GM21576 (cell line): ENCODE results near the gene SETD3.

Source experiments
- ATAC-seq: cut with Tn5 transposase; IDR thresholded peaks from one replicate; pipeline ENCODE4 v1.9.1; 2021; ENCODE audit warnings: mild to moderate bottlenecking, moderate library complexity; ENCODE audit not compliant: unreplicated experiment

Gene SETD3

GRCh38 chr14:99461411-99462085, 19.1 kb downstream of the SETD3 start:
- no peak for ATAC-seq

GRCh38 chr14:99460793-99461192, 19.9 kb downstream of the SETD3 start:
- ATAC-seq: no peak

DNA sequence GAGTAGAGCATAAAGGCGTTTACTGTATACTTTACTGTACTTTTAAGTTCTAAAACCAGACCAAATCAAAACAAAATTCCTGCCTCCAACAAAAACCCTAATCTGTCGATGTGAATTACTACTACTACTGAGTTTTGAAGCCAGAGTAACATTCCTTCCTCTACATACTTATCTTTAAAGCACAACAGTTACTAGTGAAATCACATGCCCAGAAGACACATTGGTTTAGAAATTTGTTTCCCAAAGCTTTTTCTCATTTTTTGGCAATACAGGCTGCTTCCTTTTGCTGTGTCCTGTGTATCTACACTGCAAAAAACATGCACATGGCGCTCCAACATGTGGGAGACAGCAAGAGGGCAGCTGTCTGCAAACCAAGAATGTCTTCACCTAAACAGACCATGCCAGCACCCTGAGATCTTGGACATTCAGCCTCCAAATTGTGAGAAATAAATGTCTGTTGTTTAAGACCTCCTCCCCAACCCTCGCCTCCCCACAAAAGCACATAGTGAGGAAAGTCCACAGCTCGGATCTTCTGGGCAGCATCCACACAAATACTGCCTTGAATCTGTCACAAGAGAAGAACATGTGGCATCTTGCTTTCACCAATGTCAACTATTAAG, 21.1 kb downstream of the SETD3 start:
- no peak for ATAC-seq

- no peak for ATAC-seq
Observed at GRCh38 chr14:99454246-99454645, 26.4 kb downstream of the SETD3 start.

DNA sequence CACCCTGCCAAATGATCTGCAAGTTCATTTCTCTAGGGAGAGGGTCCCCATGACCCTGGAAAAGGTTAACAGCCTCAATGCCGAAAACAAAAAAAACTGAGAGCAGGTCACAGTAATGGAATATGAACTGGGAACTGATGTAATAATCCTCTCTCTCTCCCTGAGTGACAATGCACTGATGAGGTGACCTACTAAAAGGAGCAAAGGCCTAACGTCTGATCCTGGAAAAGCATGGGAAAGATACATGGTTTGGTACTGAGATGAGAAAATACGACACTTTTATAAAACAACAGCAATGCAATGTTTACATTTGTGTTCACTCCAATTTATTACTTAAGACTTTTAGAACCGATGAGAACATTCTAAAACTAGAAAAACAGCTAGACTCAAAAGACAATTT, 27.7 kb downstream of the SETD3 start:
- no peak for ATAC-seq

DNA sequence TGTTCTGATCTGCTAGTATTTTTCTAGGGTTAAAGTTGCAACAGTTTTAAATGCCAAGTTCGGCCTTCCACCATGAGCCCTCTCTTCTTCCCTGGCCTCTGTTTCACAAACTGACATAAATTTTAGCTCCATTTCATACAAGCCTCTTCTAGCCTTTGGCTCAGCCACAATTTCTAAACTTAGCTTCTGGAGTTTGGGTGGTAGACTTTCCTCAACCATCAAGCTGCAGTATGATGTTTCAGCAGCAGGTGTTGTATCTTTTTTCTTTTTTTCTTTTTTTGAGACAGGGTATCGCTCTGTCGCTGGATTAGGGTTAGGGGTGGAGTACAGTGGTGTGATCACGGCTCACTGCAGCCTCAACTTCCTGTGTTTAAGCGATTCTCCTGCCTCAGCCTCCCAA, 29.4 kb downstream of the SETD3 start:
- ATAC-seq: no peak

- no peak for ATAC-seq
Observed at GRCh38 chr14:99450266-99450665, 30.4 kb downstream of the SETD3 start.

GRCh38 chr14:99447739-99448138, 32.9 kb downstream of the SETD3 start:
- no peak for ATAC-seq

GRCh38 chr14:99445931-99446330, 34.7 kb downstream of the SETD3 start:
- no peak for ATAC-seq

GRCh38 chr14:99441918-99442317, 38.7 kb downstream of the SETD3 start:
- ATAC-seq: no peak

DNA sequence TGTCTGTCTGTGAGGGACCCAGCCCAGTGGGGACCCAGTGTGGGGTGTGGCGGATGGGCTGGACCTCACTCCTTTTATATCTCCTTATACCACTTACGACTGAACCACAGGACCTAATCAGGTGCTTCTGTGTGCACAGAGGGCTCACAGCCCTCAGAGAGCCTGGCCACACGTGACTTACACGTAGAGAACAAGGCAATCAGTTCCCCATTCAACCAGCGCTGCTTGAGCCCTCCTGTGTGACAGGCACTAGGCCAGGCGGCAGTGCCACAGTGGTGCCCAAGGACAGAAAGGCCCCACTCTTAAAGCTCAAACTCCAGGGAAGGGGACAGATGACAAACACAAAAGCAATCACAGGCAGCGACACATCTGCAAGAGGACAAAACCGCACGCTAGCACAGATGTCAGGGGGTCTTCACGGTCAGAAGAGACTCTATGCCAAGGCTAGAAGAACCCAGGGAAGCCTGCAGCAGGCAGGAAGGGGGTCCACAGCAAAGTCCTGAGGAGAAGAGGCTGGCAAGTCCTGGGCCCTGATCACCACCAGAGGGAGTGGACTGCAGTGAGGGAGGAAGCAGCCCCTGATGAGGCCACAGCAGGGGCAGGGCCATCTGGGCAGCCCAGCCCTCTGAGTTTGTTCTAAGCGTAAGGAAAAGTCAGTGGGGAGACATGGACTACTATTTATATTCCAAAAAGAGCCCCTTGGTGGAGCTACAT, 39.3 kb downstream of the SETD3 start:
- ATAC-seq: no peak

DNA sequence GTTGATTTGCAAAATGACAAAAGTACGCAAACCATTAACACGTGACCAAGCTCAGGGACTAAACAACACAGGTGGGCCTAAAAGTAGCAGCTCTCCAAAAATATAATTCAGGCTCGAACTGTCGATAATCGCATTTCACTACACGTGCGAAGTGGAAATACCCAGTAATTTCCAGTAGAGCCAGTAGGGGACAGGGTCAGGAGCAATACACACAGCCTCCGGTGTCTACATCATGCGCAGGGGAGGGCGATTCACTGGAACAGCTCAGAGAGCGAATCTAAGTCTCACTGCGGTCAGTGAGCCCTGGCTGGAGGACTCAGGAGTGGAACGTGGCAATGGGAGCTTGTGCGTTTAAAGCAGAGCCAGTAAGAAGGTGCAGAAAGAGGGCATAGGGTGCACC, 40.4 kb downstream of the SETD3 start:
- no peak for ATAC-seq

- ATAC-seq: no peak
Observed at GRCh38 chr14:99437706-99438105, 43.0 kb downstream of the SETD3 start.

- no peak for ATAC-seq
Observed at GRCh38 chr14:99436247-99437180, 44.1 kb downstream of the SETD3 start.

DNA sequence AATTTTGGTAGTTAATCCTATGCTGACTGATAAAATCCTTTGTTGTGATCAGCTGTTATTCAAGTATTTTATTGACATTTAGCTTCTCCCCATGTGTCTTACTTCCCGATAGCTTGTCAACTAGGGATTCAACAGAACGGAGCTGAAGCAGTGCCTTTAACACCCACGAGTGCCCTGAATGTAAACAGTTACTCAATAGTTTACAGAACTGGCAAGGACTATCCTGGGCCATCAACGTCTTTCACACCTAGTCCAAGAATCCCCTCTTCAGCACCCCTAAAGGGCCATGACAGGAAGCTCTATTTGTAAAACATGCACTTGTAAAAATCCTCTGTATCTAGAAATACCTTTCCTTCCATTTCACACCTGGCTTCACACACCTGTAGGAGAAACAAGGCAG, 45.3 kb downstream of the SETD3 start:
- no peak for ATAC-seq

GRCh38 chr14:99432485-99432884, 48.2 kb downstream of the SETD3 start:
- no peak for ATAC-seq

DNA sequence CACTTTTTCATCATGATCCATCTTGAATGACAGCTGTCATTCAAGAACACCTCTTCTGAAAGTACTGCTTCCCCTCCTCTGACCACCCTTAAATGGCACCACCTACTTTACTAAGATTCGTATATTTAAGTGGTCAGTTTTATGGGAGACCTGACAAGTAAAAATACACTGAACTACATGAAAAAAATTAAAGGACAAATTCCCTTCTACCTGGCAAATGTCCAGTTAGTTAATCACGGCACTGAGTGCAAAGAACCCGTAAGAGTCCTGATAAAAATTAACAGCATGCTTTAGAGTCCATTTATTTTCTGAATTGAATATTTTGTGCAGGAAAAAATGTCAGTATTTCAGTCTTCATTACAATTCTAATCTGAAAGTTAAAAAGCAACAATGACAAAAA, 48.7 kb downstream of the SETD3 start:
- no peak for ATAC-seq

GRCh38 chr14:99430491-99430890, 50.2 kb downstream of the SETD3 start:
- no peak for ATAC-seq

- ATAC-seq: no peak
Observed at GRCh38 chr14:99427632-99428300, 52.9 kb downstream of the SETD3 start.

DNA sequence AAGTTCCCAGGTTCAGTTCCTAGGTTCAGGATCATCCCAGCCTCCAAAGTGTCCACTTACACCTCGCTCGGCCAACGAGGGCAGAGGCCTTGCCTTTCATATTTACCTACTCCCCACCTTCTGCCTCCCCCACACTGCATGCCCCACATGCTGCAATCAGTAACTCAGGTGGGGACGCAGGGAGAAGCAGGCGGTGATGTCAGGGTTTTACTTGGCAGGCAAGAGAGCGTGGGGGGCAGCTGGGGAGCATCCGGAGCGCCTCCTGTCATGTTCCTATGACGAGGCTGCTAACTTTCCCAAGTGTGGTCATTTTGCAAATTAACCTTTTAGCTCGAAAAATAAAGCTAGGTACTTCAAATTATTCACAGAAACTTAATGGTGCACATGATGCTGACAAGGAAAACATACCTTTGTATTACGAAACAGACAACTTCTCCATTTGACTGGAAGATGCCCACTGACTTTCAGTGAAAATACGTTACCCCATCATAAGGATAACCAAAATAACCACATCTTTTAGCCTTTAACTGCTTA, 53.8 kb downstream of the SETD3 start:
- ATAC-seq: no peak
